ENCODE data around the gene PTK7.

The PTK7 gene

GRCh38 chr6:43092635-43093034 lies 16.5 kb downstream of the PTK7 start:
- CTCF ChIA-PET, result interaction anchor here (0.6 kb wide), 1 partner anchor 10 kb away, joined by 3 read pairs; no protein-coding TSS in a partner anchor
- no peak for DNase-seq (ENCODE audit: extremely low spot score)
- POLR2A ChIA-PET, result no interaction called here
- TF ChIP-seq FOXM1 (IDR thresholded peaks at IDR 0.05; ENCODE audit: borderline replicate concordance) (no peak), FOXK2 (IDR thresholded peaks at IDR 0.05) (no peak), LEF1 (IDR thresholded peaks at IDR 0.05; ENCODE audit: borderline replicate concordance) (no peak), L3MBTL2 (conservative IDR thresholded peaks at IDR 0.05) (no peak), SUZ12 (IDR thresholded peaks at IDR 0.05) (no peak), PKNOX1 (IDR thresholded peaks at IDR 0.05) (no peak), ARNT (IDR thresholded peaks at IDR 0.05) (no peak), SP1 (IDR thresholded peaks at IDR 0.05) (no peak), ZNF384 (IDR thresholded peaks at IDR 0.05) (no peak), TARDBP (IDR thresholded peaks at IDR 0.05) (no peak)

GRCh38 chr6:43093436-43094289 lies 17.5 kb downstream of the PTK7 start:
- CTCF ChIA-PET, result no interaction called here
- no peak for DNase-seq (ENCODE audit: extremely low spot score)

GRCh38 chr6:43095939-43096338 lies 19.8 kb downstream of the PTK7 start:
- DNase-seq (ENCODE audit: extremely low spot score), result no peak
- ChIA-PET CTCF (no interaction called here), POLR2A (interaction anchor here (0.6 to 1.8 kb wide), 5 partner anchors 19 to 167 kb away, joined by 3 to 6 read pairs (median 5); partner anchors contain the start of genes CNPY3, CUL7 and PTK7)
- no peak for TF ChIP-seq PKNOX1 (IDR thresholded peaks at IDR 0.05)

More at GRCh38 chr6:43093436-43094289, 17.5 kb downstream of the PTK7 start:
- POLR2A ChIA-PET, result interaction anchor here (0.8 kb wide), 1 partner anchor 14 kb away, joined by 3 read pairs; no protein-coding TSS in a partner anchor
- no peak for TF ChIP-seq HDGF (IDR thresholded peaks at IDR 0.05; ENCODE audit: borderline replicate concordance)
- TF ChIP-seq FOXK2 (IDR thresholded peaks at IDR 0.05), result no peak
- TF ChIP-seq PKNOX1 (IDR thresholded peaks at IDR 0.05), result no peak
- no peak for TF ChIP-seq CTBP1 (IDR thresholded peaks at IDR 0.05; ENCODE audit: borderline replicate concordance)
- no peak for TF ChIP-seq SP1 (IDR thresholded peaks at IDR 0.05)
- no peak for TF ChIP-seq ARNT (IDR thresholded peaks at IDR 0.05)
- TF ChIP-seq FOXM1 (IDR thresholded peaks at IDR 0.05; ENCODE audit: borderline replicate concordance), result no peak
- TF ChIP-seq FOXA1 (IDR thresholded peaks at IDR 0.05), result no peak
- TF ChIP-seq ZNF384 (IDR thresholded peaks at IDR 0.05), result no peak
- no peak for TF ChIP-seq NFRKB (IDR thresholded peaks at IDR 0.05)
- no peak for TF ChIP-seq ELF4 (IDR thresholded peaks at IDR 0.05)
- TF ChIP-seq TARDBP (IDR thresholded peaks at IDR 0.05), result no peak
- TF ChIP-seq SUZ12 (IDR thresholded peaks at IDR 0.05), result no peak
- TF ChIP-seq LEF1 (IDR thresholded peaks at IDR 0.05; ENCODE audit: borderline replicate concordance), result no peak
- no peak for TF ChIP-seq BHLHE40 (IDR thresholded peaks at IDR 0.05; ENCODE audit: borderline replicate concordance)
- no peak for TF ChIP-seq L3MBTL2 (conservative IDR thresholded peaks at IDR 0.05)

GRCh38 chr6:43096451-43097097 lies 20.5 kb downstream of the PTK7 start:
- POLR2A ChIA-PET, result interaction anchor here (0.8 to 1.8 kb wide), 5 partner anchors 18 to 167 kb away, joined by 3 to 6 read pairs (median 5); partner anchors contain the start of genes CNPY3, CUL7 and PTK7
- CTCF ChIA-PET, result no interaction called here
- no peak for TF ChIP-seq BHLHE40 (IDR thresholded peaks at IDR 0.05; ENCODE audit: borderline replicate concordance)
- TF ChIP-seq TARDBP (IDR thresholded peaks at IDR 0.05), result no peak
- no peak for TF ChIP-seq FOXA1 (IDR thresholded peaks at IDR 0.05)
- no peak for TF ChIP-seq SUZ12 (IDR thresholded peaks at IDR 0.05)
- TF ChIP-seq FOXK2 (IDR thresholded peaks at IDR 0.05), result no peak
- TF ChIP-seq NFRKB (IDR thresholded peaks at IDR 0.05), result no peak
- no peak for TF ChIP-seq PKNOX1 (IDR thresholded peaks at IDR 0.05)
- TF ChIP-seq FOXM1 (IDR thresholded peaks at IDR 0.05; ENCODE audit: borderline replicate concordance), result no peak
- no peak for TF ChIP-seq SP1 (IDR thresholded peaks at IDR 0.05)
- TF ChIP-seq CTBP1 (IDR thresholded peaks at IDR 0.05; ENCODE audit: borderline replicate concordance), result no peak
- TF ChIP-seq L3MBTL2 (conservative IDR thresholded peaks at IDR 0.05), result no peak
- TF ChIP-seq ZNF384 (IDR thresholded peaks at IDR 0.05), result no peak
- no peak for TF ChIP-seq HDGF (IDR thresholded peaks at IDR 0.05; ENCODE audit: borderline replicate concordance)
- no peak for TF ChIP-seq LEF1 (IDR thresholded peaks at IDR 0.05; ENCODE audit: borderline replicate concordance)
- TF ChIP-seq ARNT (IDR thresholded peaks at IDR 0.05), result no peak
- no peak for DNase-seq (ENCODE audit: extremely low spot score)

- no peak for DNase-seq (ENCODE audit: extremely low spot score)
- no peak for TF ChIP-seq BHLHE40 (IDR thresholded peaks at IDR 0.05; ENCODE audit: borderline replicate concordance)
- ChIA-PET POLR2A (interaction anchor here (0.8 to 1.8 kb wide), 4 partner anchors 17 to 43 kb away, joined by 4 to 6 read pairs (median 5); partner anchors contain the start of genes CUL7 and PTK7), CTCF (interaction anchor here (0.8 kb wide), 1 partner anchor 74 kb away, joined by 3 read pairs; no protein-coding TSS in a partner anchor)
Observed at GRCh38 chr6:43097098-43097489, 21.0 kb downstream of the PTK7 start.

Data from HEK293T (cell line).